ENCODE results near the gene OPA1. TPM values are rescaled to one million over a fixed set of nuclear protein-coding genes. Genes with fewer than 3 reads are reported as not detected.

The OPA1 gene
- total RNA-seq, 3 donors from 2014 or later: 65.7 to 79.7 (median 72.8) TPM

- no peak for DNase-seq
- H3K4me3 Mint-ChIP-seq: no peak overlapping the region
- no peaks in the 10 kb centered on the region for H3K4me1 Mint-ChIP-seq (ENCODE audit: low read depth)
- no peak for ATAC-seq
- no peaks in the 10 kb centered on the region for H3K9me3 Mint-ChIP-seq
- H3K27me3 Mint-ChIP-seq (ENCODE audit: low read depth): no peaks in the 10 kb centered on the region
- H3K36me3 Mint-ChIP-seq (ENCODE audit: insufficient read depth): peaks cover 9% of the 10 kb centered on the region
Observed at GRCh38 chr3:193686665-193687483, 93.9 kb downstream of the OPA1 start.

GRCh38 chr3:193688834-193689714, 96.1 kb downstream of the OPA1 start:
- Mint-ChIP-seq H3K9me3 (no peaks in the 10 kb centered on the region), H3K27me3 (ENCODE audit: low read depth) (no peaks in the 10 kb centered on the region), H3K36me3 (ENCODE audit: insufficient read depth) (peaks cover 11% of the 10 kb centered on the region), H3K4me1 (ENCODE audit: low read depth) (no peaks in the 10 kb centered on the region), H3K4me3 (no peak overlapping the region)
- no peak for ATAC-seq
- no peak for DNase-seq

- DNase-seq: no peak
- ATAC-seq: no peak
- H3K9me3 Mint-ChIP-seq: no peaks in the 10 kb centered on the region
- H3K36me3 Mint-ChIP-seq (ENCODE audit: insufficient read depth): peaks cover 19% of the 10 kb centered on the region
- H3K4me3 Mint-ChIP-seq: no peak overlapping the region
- no peaks in the 10 kb centered on the region for H3K4me1 Mint-ChIP-seq (ENCODE audit: low read depth)
- no peaks in the 10 kb centered on the region for H3K27me3 Mint-ChIP-seq (ENCODE audit: low read depth)
Observed at GRCh38 chr3:193693774-193694173, 100.8 kb downstream of the OPA1 start.

DNA sequence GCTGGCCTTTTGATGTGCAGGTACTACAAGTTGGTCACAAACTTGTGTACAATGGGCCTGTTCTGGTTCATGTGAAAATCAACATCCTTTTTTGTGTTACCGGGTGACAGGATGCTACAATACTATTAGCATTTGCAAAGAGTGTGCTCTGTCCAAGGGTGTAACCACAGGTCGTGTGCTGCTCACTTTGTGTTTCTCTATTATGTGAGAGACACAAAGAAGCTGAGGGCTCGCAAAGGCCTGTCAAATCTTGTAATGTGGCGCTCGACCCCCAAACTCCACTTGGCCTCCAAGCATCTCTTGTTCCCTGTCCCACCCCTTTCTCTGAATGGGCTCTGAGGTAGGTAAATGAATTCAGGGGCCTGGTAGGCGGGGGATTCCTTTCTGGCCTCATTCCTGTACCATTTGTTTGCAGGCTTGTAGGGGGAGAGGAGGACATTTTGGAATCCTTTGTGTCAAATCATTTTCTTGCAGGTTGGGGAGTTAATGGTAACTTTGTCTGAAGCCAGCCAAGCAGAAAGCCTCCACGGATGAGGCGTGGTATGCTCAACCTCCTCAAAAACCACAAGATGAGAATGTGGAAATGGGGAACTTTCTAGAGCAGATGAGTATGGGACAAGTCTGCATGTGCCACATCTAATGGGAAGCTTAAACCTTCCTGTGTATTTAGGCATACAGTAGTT, 109.1 kb downstream of the OPA1 start:
- DNase-seq (no peak), ATAC-seq (no peak)
- H3K27me3 Mint-ChIP-seq (ENCODE audit: low read depth): no peaks in the 10 kb centered on the region
- no peaks in the 10 kb centered on the region for H3K9me3 Mint-ChIP-seq
- H3K4me1 Mint-ChIP-seq (ENCODE audit: low read depth): no peaks in the 10 kb centered on the region
- peaks cover 15% of the 10 kb centered on the region for H3K36me3 Mint-ChIP-seq (ENCODE audit: insufficient read depth)
- no peak overlapping the region for H3K4me3 Mint-ChIP-seq

GRCh38 chr3:193702967-193703366, 110.0 kb downstream of the OPA1 start:
- no peak for ATAC-seq
- Mint-ChIP-seq H3K4me3 (no peak overlapping the region), H3K4me1 (ENCODE audit: low read depth) (no peaks in the 10 kb centered on the region), H3K9me3 (no peaks in the 10 kb centered on the region), H3K36me3 (ENCODE audit: insufficient read depth) (peaks cover 15% of the 10 kb centered on the region), H3K27me3 (ENCODE audit: low read depth) (no peaks in the 10 kb centered on the region)
- DNase-seq: no peak

GRCh38 chr3:193704431-193704830, 111.4 kb downstream of the OPA1 start:
- DNase-seq: no peak
- no peaks in the 10 kb centered on the region for H3K9me3 Mint-ChIP-seq
- H3K36me3 Mint-ChIP-seq (ENCODE audit: insufficient read depth): peaks cover 6% of the 10 kb centered on the region
- no peak overlapping the region for H3K4me3 Mint-ChIP-seq
- H3K27me3 Mint-ChIP-seq (ENCODE audit: low read depth): no peaks in the 10 kb centered on the region
- no peaks in the 10 kb centered on the region for H3K4me1 Mint-ChIP-seq (ENCODE audit: low read depth)
- no peak for ATAC-seq

DNA sequence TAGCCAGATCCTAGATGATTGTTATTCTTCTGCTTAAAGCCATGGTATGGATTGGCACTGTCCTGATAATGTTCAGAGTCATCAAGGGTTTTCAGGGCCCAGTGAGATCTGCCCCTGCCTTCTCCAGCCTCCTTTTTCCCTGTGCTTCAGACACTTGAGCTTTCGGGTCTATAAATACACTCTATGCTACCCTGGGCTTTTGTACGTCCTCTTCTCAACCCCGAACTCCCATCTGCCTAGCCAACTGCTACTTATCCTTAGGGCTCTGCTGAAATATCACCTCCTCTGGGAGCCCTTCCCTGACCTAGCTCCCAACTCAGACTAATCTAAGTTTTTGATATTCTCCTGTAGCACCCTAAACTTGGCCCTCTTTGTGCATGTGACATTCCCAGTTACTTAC, 115.3 kb downstream of the OPA1 start:
- no peaks in the 10 kb centered on the region for H3K27me3 Mint-ChIP-seq (ENCODE audit: low read depth)
- ATAC-seq: no peak

GRCh38 chr3:193710286-193711165, 117.5 kb downstream of the OPA1 start:
- ATAC-seq: no peak
- Mint-ChIP-seq H3K4me1 (ENCODE audit: low read depth) (no peaks in the 10 kb centered on the region), H3K36me3 (ENCODE audit: insufficient read depth) (peaks cover 7% of the 10 kb centered on the region), H3K9me3 (peaks cover 7% of the 10 kb centered on the region), H3K4me3 (no peak overlapping the region), H3K27me3 (ENCODE audit: low read depth) (no peaks in the 10 kb centered on the region)
- no peak for DNase-seq

More for the DNA sequence above, 115.3 kb downstream of the OPA1 start:
- Mint-ChIP-seq H3K9me3 (no peaks in the 10 kb centered on the region), H3K36me3 (ENCODE audit: insufficient read depth) (no peaks in the 10 kb centered on the region), H3K4me1 (ENCODE audit: low read depth) (no peaks in the 10 kb centered on the region), H3K4me3 (no peak overlapping the region)
- no peak for DNase-seq

DNA sequence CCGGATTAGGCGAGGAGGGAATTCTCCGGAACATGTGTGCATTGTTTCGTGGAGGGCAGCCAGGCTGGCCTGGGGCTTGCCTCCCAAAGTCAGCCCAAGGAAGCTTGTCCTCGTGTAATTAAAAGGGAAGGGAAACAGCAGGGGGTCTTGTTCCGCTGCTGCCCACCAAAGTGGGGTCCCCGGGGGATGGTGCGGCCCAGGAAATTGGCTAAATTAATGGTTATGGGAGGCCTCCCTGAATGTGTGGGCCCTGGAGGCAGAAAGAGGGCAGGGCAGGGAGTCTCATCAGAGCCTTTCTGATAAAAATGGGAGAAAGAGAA, 118.1 kb downstream of the OPA1 start:
- Mint-ChIP-seq H3K27me3 (ENCODE audit: low read depth) (no peaks in the 10 kb centered on the region), H3K9me3 (peaks cover 7% of the 10 kb centered on the region), H3K4me3 (no peak overlapping the region), H3K36me3 (ENCODE audit: insufficient read depth) (peaks cover 7% of the 10 kb centered on the region), H3K4me1 (ENCODE audit: low read depth) (no peaks in the 10 kb centered on the region)
- ATAC-seq: no peak
- no peak for DNase-seq

GRCh38 chr3:193711523-193711963, 118.5 kb downstream of the OPA1 start:
- H3K27me3 Mint-ChIP-seq (ENCODE audit: low read depth): no peaks in the 10 kb centered on the region
- H3K4me1 Mint-ChIP-seq (ENCODE audit: low read depth): peaks cover 3% of the 10 kb centered on the region
- peaks cover 7% of the 10 kb centered on the region for H3K36me3 Mint-ChIP-seq (ENCODE audit: insufficient read depth)
- peaks cover 7% of the 10 kb centered on the region for H3K9me3 Mint-ChIP-seq
- H3K4me3 Mint-ChIP-seq: no peak overlapping the region
- DNase-seq (no peak), ATAC-seq (no peak)

GRCh38 chr3:193711964-193712598, 119.1 kb downstream of the OPA1 start:
- H3K4me3 Mint-ChIP-seq: no peak overlapping the region
- peaks cover 7% of the 10 kb centered on the region for H3K4me1 Mint-ChIP-seq (ENCODE audit: low read depth)
- no peak for ATAC-seq

GRCh38 chr3:193712938-193713337, 119.9 kb downstream of the OPA1 start:
- peaks cover 7% of the 10 kb centered on the region for H3K9me3 Mint-ChIP-seq
- H3K4me3 Mint-ChIP-seq: no peak overlapping the region
- H3K36me3 Mint-ChIP-seq (ENCODE audit: insufficient read depth): peaks cover 7% of the 10 kb centered on the region
- no peaks in the 10 kb centered on the region for H3K27me3 Mint-ChIP-seq (ENCODE audit: low read depth)
- DNase-seq: no peak
- ATAC-seq: no peak
- H3K4me1 Mint-ChIP-seq (ENCODE audit: low read depth): peaks cover 8% of the 10 kb centered on the region

More at GRCh38 chr3:193711964-193712598, 119.1 kb downstream of the OPA1 start:
- Mint-ChIP-seq H3K36me3 (ENCODE audit: insufficient read depth) (peaks cover 7% of the 10 kb centered on the region), H3K27me3 (ENCODE audit: low read depth) (no peaks in the 10 kb centered on the region), H3K9me3 (peaks cover 7% of the 10 kb centered on the region)
- no peak for DNase-seq

DNA sequence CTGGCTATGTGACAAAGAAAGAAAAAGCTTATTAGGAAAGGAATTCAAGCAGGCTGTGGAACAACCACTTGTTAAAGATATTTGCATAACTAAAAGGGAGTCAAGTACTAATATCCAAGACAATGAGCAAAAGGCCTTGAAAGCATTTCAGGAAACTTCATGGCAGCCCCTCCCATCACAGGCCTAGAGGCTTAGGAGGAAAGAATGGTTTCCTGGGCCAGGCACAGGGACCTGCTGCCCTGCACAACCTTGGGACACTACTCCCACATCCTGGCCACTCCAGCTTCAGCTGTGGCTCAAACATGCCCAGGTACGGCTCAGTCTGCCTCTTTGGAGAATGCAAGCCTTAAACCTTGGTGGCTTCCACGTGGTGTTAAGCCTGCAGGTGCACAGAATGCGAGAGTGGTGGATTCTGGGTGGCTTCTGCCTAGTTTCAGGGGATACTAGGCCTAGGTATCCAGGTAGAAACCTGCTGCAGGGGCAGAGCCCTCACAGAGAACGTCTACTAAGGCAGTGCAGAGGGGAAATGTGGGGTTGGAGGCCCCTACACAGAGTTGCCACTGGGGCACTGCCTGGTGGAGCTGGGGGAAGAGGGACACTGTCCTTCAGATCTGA, 121.6 kb downstream of the OPA1 start:
- no peak overlapping the region for H3K4me3 Mint-ChIP-seq
- ATAC-seq: no peak
- peaks cover 7% of the 10 kb centered on the region for H3K36me3 Mint-ChIP-seq (ENCODE audit: insufficient read depth)
- H3K27me3 Mint-ChIP-seq (ENCODE audit: low read depth): no peaks in the 10 kb centered on the region
- no peak for DNase-seq
- H3K9me3 Mint-ChIP-seq: peaks cover 7% of the 10 kb centered on the region
- peaks cover 8% of the 10 kb centered on the region for H3K4me1 Mint-ChIP-seq (ENCODE audit: low read depth)

All from activated T-cell treated with anti-CD3 and anti-CD28 coated beads, Interleukin-2, amount 50 U/mL, for 4 hours (primary cell).